ENCODE data around the gene CNTN6. TPM values are rescaled to one million over a fixed set of nuclear protein-coding genes. Genes with fewer than 3 reads are reported as not detected.

Gene CNTN6
- total RNA-seq, 2 experiments from 2014 or later: not detected

DNA sequence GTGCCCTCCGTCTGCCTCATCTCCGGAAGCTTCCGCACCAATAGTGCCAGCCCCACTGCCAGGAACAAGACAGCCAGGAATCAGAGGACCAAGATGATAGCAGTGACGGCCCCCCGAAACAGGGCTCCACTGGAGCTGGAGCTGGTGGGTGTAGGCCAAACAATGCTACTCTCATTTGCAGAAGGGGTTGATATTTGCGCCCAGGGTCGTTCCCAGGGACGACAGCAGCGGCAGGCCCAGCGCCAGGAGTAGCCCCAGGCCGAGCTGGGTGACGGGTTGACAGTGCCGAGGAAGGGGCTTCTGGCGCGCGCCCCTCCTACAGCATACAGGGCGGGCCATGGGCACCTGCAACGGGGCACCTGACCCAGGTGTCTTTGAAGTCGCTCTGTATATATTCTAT, 301.4 kb downstream of the CNTN6 start:
- Mint-ChIP-seq H3K36me3 (ENCODE audit: low read depth) (no peaks in the 10 kb centered on the region), H3K4me3 (no peak overlapping the region), H3K27ac (no peak overlapping the region), H3K4me1 (ENCODE audit: low read depth) (no peaks in the 10 kb centered on the region), H3K27me3 (ENCODE audit: low read depth) (no peaks in the 10 kb centered on the region), H3K9me3 (peaks cover 5% of the 10 kb centered on the region)
- no peak for DNase-seq
- CTCF ChIA-PET: no interaction called here
- intact Hi-C loops (cut with micrococcal nuclease): no loop called here

DNA sequence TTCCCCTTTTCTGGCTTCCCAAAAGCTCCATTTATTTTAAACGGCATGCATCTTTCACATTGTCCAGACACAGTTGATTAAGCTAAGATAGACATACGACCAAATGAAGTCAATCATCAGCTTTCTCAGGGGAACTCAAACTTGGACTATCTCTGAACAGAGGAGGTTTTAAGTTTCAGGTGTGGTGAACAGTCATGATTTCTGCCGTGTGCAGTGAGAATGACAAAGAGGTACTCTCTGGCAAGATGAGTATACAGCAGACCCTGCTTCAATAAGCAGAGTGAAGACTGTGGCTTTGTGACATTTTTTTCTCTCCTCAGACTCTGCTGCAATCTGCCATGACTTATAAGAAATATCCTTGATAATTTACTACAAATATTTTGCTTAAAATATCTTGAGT, 307.7 kb downstream of the CNTN6 start:
- no peak overlapping the region for H3K27ac Mint-ChIP-seq
- H3K4me3 Mint-ChIP-seq: no peak overlapping the region
- H3K4me1 Mint-ChIP-seq (ENCODE audit: low read depth): no peaks in the 10 kb centered on the region
- DNase-seq: no peak
- H3K9me3 Mint-ChIP-seq: peaks cover 6% of the 10 kb centered on the region
- CTCF ChIA-PET: no interaction called here
- intact Hi-C loops (cut with micrococcal nuclease): no loop called here
- H3K27me3 Mint-ChIP-seq (ENCODE audit: low read depth): no peaks in the 10 kb centered on the region
- H3K36me3 Mint-ChIP-seq (ENCODE audit: low read depth): no peaks in the 10 kb centered on the region

DNA sequence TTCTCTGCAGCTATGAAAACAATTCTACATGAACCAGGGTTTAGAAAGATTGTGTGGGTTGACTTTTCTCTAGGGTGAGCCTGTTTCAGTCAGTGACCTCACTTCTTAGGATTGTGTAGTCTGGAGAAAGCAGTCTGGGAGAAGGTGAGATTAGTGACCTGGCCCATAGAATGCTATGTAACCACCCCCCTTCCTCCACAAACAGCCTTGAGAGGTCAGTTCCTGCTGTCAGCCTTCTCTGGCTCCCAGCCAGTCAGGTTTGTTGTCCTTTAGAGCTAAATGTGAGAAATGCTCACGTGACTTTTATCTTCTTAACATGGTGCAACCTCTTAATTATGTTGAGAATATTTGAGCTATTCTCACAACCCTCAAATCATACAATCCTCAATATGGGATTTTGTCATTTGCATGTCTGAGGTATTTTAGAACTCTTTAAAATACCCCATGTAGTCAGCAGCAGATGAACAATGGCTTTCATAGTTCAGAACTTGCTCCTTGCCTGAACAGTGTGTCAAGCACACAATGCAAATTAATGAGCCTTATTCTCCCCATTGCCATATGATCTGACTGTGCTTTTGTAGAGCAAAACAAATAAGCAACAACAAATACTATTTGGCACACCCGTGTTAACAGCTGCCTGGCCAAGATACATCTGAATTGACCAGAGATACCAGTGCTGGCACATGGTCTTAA, 311.6 kb downstream of the CNTN6 start:
- Mint-ChIP-seq H3K4me1 (ENCODE audit: low read depth) (no peaks in the 10 kb centered on the region), H3K9me3 (peaks cover 8% of the 10 kb centered on the region), H3K27me3 (ENCODE audit: low read depth) (no peaks in the 10 kb centered on the region), H3K36me3 (ENCODE audit: low read depth) (no peaks in the 10 kb centered on the region), H3K27ac (no peak overlapping the region), H3K4me3 (no peak overlapping the region)
- no peak for DNase-seq
- intact Hi-C loops (cut with micrococcal nuclease): no loop called here
- CTCF ChIA-PET: no interaction called here

DNA sequence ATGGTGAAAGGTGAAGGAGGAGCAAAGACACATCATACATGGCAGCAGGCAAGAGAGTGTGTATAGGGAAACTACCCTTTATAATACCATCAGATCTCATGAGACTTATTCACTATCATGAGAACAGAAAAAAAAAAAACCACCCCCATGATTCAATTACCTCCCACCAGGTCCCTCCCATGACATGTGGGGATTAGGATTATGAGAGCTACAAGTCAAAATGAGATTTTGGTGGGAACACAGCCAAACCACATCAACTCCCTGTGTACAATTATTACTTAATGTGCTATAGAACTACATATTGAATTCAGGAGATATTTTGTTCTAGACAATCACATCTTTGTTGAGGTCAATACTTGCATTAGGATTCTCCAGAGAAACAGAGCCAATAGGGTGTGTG, 313.4 kb downstream of the CNTN6 start:
- no peaks in the 10 kb centered on the region for H3K36me3 Mint-ChIP-seq (ENCODE audit: low read depth)
- no peak for DNase-seq
- H3K4me1 Mint-ChIP-seq (ENCODE audit: low read depth): no peaks in the 10 kb centered on the region
- CTCF ChIA-PET: no interaction called here
- H3K27ac Mint-ChIP-seq: no peak overlapping the region
- no peak overlapping the region for H3K4me3 Mint-ChIP-seq
- peaks cover 8% of the 10 kb centered on the region for H3K9me3 Mint-ChIP-seq
- H3K27me3 Mint-ChIP-seq (ENCODE audit: low read depth): no peaks in the 10 kb centered on the region
- intact Hi-C loops (cut with micrococcal nuclease): no loop called here

DNA sequence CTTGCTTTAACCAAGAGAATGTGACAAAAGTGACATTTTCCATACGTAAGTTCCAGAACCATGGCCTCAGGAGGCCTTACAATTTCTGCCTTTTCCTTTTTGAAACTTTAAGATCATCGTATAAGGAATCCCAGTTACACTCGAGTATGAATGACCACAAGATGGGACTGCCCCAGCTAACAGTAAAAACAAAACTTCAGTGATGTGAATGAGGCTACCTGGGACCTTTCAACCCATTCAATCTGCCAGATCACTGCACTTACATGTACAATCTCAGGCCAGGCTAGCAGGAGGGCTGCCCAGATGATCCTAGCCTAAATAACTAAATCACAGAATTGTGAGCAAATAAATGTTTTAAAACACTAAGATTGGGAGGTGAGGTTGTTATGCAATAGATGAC, 328.8 kb downstream of the CNTN6 start:
- Mint-ChIP-seq H3K9me3 (peaks cover 3% of the 10 kb centered on the region), H3K4me1 (ENCODE audit: low read depth) (no peaks in the 10 kb centered on the region), H3K36me3 (ENCODE audit: low read depth) (no peaks in the 10 kb centered on the region), H3K4me3 (no peak overlapping the region), H3K27me3 (ENCODE audit: low read depth) (no peaks in the 10 kb centered on the region), H3K27ac (no peak overlapping the region)
- intact Hi-C loops (cut with micrococcal nuclease): no loop called here
- CTCF ChIA-PET: no interaction called here
- DNase-seq: no peak

DNA sequence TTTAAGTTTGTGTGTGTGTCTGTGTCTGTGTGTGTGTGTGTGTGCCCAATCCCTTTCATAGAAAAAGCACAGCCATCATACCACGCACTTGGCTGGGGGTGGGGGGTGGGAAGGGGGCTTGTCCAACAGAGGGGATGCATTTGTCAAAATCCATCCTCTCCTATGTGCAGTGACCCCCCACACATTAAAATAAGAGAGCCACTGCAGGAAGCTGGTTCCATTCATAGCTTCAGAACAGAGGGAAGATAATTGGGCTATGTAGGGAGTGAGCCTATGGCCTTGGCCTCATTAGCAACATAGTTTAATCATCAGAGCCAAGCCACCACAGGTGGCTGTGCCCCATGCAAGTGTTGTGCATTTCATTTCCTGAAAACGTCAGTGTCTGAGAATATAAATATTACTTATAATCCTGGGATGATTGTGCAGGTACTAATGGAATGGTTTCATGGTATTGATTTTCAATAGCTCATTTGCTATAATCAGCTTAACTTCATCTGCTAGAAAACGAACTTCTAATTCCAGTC, 330.8 kb downstream of the CNTN6 start:
- no peak for DNase-seq
- CTCF ChIA-PET: no interaction called here
- H3K27ac Mint-ChIP-seq: no peak overlapping the region
- intact Hi-C loops (cut with micrococcal nuclease): no loop called here
- H3K36me3 Mint-ChIP-seq (ENCODE audit: low read depth): no peaks in the 10 kb centered on the region
- no peaks in the 10 kb centered on the region for H3K27me3 Mint-ChIP-seq (ENCODE audit: low read depth)
- H3K9me3 Mint-ChIP-seq: peaks cover 3% of the 10 kb centered on the region
- H3K4me1 Mint-ChIP-seq (ENCODE audit: low read depth): no peaks in the 10 kb centered on the region
- no peak overlapping the region for H3K4me3 Mint-ChIP-seq

DNA sequence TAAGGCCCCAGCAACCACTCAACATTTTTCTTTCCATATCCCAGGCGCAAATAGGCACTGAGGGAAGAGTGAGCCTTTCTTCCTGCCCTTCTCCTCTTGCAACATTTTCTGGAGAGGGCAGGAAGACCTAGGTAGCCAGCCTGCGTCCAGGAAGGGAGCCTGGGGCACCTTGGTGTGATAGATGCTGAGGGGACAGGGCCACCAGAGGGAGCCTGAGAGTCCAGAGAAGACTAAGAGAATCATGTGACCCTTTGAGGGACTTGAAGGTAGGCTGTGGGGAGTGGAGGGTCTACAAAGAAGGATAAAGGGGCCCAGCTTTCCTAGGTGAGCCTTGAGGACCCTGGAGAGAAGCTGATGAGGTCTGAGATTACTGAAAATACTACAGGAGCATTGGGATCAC, 346.6 kb downstream of the CNTN6 start:
- Mint-ChIP-seq H3K4me1 (ENCODE audit: low read depth) (no peaks in the 10 kb centered on the region), H3K27ac (no peak overlapping the region), H3K9me3 (peaks cover 6% of the 10 kb centered on the region), H3K36me3 (ENCODE audit: low read depth) (no peaks in the 10 kb centered on the region), H3K27me3 (ENCODE audit: low read depth) (no peaks in the 10 kb centered on the region), H3K4me3 (no peak overlapping the region)
- intact Hi-C loops (cut with micrococcal nuclease): no loop called here
- CTCF ChIA-PET: no interaction called here
- peak; percentile 7 for DNase-seq

DNA sequence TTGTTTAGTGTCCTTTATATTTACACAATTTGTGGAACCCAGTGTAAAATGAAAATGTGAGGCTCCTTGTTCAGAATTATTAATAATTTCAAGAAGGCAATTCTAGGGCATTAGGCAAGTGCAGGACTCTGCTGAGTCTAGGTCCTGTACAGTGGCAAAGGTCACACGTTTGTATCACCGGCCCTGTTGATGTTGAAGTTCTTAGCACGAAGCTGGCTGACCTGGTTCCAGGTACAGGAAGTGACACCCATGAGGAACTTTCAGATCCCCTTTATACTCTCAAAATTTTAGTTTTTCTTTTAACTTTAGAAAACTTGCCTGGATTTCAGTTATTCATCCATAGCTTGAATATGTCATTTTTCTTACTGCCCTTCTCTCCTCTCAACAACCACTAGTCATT, 349.4 kb downstream of the CNTN6 start:
- no peaks in the 10 kb centered on the region for H3K4me1 Mint-ChIP-seq (ENCODE audit: low read depth)
- intact Hi-C loops (cut with micrococcal nuclease): no loop called here

DNA sequence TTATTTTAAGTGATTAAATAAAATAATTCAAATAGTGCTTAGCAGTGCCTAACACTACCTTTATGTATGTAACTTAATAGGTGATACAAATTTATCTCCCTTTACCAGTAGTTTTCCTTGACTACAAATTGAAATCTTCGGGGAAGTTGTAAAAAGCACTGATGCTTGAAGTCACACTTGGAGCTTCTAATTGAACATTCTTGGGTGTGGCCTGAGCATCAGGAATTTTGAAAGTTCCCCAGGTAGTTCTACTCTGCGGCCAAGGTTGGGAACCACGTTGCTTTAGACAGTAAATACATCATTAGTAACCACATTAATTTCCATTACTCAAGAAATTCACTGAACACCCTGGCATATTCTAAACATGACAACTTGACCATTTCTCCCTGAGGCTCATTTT, 351.4 kb downstream of the CNTN6 start:
- no peaks in the 10 kb centered on the region for H3K27me3 Mint-ChIP-seq (ENCODE audit: low read depth)
- no peak overlapping the region for H3K27ac Mint-ChIP-seq
- no peak overlapping the region for H3K4me3 Mint-ChIP-seq
- intact Hi-C loops (cut with micrococcal nuclease): no loop called here
- H3K9me3 Mint-ChIP-seq: peaks cover 6% of the 10 kb centered on the region
- CTCF ChIA-PET: no interaction called here
- no peaks in the 10 kb centered on the region for H3K36me3 Mint-ChIP-seq (ENCODE audit: low read depth)
- DNase-seq: no peak
- H3K4me1 Mint-ChIP-seq (ENCODE audit: low read depth): no peaks in the 10 kb centered on the region

More for the DNA sequence above, 349.4 kb downstream of the CNTN6 start:
- Mint-ChIP-seq H3K27ac (no peak overlapping the region), H3K27me3 (ENCODE audit: low read depth) (no peaks in the 10 kb centered on the region), H3K9me3 (peaks cover 6% of the 10 kb centered on the region), H3K4me3 (no peak overlapping the region), H3K36me3 (ENCODE audit: low read depth) (no peaks in the 10 kb centered on the region)
- no peak for DNase-seq
- CTCF ChIA-PET: no interaction called here

DNA sequence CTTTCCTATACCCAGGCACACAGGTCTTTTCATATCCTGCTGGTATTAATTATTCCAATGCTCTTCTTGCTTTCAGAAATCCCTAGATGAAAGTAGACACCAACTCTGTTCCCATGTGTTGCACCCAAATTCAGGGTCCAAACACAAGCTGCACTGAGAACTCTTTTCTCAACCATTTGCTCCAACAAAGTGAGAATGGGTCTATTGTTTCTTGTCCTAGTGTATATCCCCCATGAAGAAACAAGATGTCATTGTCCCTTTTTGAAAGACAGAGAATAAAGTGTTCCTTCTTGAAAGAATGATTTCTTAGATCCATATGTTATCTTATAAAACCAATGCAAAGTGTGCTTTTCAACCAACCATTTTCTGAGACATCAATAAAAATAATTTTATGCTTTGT, 353.7 kb downstream of the CNTN6 start:
- Mint-ChIP-seq H3K27ac (no peak overlapping the region), H3K36me3 (ENCODE audit: low read depth) (no peaks in the 10 kb centered on the region), H3K4me1 (ENCODE audit: low read depth) (no peaks in the 10 kb centered on the region), H3K9me3 (no peaks in the 10 kb centered on the region), H3K27me3 (ENCODE audit: low read depth) (no peaks in the 10 kb centered on the region), H3K4me3 (no peak overlapping the region)
- CTCF ChIA-PET: no interaction called here
- DNase-seq: no peak
- intact Hi-C loops (cut with micrococcal nuclease): no loop called here

DNA sequence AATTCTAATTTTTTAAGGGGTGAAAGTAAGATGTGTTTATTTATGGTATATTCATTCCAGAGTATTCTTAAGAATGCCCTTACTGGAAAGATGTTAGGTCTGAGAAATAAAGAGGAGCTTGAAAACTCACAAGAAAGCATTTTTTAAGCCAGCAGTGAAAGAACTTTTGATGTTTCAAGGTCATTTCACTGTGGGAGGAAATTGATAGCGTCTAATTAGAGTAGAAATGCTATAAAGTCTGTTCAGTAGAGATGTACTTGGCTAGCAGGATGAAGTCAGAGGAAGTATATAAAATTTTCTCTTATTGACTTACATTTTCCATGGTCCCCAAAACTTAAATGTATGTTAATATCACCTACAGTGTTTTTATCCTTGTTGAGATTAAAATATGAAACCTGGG, 354.6 kb downstream of the CNTN6 start:
- Mint-ChIP-seq H3K27ac (no peak overlapping the region), H3K27me3 (ENCODE audit: low read depth) (no peaks in the 10 kb centered on the region), H3K9me3 (no peaks in the 10 kb centered on the region), H3K4me3 (no peak overlapping the region), H3K36me3 (ENCODE audit: low read depth) (no peaks in the 10 kb centered on the region), H3K4me1 (ENCODE audit: low read depth) (no peaks in the 10 kb centered on the region)
- CTCF ChIA-PET: no interaction called here
- intact Hi-C loops (cut with micrococcal nuclease): no loop called here
- no peak for DNase-seq

DNA sequence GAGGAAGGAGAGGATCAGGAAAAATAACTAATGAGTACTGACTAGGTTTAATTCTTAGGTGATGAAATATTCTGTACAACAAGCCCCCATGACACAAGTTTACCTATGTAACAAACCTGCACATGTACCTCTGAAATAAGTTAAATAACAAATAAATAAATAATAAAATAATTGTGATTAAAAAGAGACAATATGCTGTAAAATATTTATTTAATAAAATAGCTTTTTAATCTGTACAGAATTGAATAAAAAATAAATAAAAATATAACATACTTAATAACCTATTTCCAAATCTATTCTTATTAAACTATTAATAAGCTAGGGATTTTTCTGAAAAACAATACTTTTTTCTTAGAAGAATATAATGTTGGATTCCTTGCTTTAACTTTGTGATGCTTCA, 355.6 kb downstream of the CNTN6 start:
- Mint-ChIP-seq H3K4me3 (no peak overlapping the region), H3K9me3 (no peaks in the 10 kb centered on the region), H3K36me3 (ENCODE audit: low read depth) (no peaks in the 10 kb centered on the region), H3K4me1 (ENCODE audit: low read depth) (no peaks in the 10 kb centered on the region), H3K27me3 (ENCODE audit: low read depth) (no peaks in the 10 kb centered on the region), H3K27ac (no peak overlapping the region)
- no peak for DNase-seq
- CTCF ChIA-PET: interaction anchor here (0.7 kb wide), 1 partner anchor 195 kb away, joined by 4 read pairs; no protein-coding TSS in a partner anchor
- intact Hi-C loops (cut with micrococcal nuclease): no loop called here
